ENCODE measurements around the gene CSNK1G1. TPM values are rescaled to one million over a fixed set of nuclear protein-coding genes. Genes with fewer than 3 reads are reported as not detected.

CSNK1G1 gene
- total RNA-seq, 1 experiment from 2014 or later, result 18.5 TPM

Small RNA genes within 50 kb of the gene (small RNA-seq; reads per million reads assigned to genes)
- 0 reads per million in 2 experiments for gene RF00554

Other genes starting within 250 kb of the CSNK1G1 start
- 3.7 and 5.0 TPM in 2 replicates for gene SNX22, start 204.4 kb downstream of the CSNK1G1 start, total RNA-seq (2014; rRNA removed; shearing (Covaris generic))
- gene PPIB, start 193.2 kb downstream of the CSNK1G1 start, total RNA-seq (2014; rRNA removed; shearing (Covaris generic)), result 1,210 and 1,292 TPM in 2 replicates
- gene PCLAF, start 25.3 kb upstream of the CSNK1G1 start, total RNA-seq (2014; rRNA removed; shearing (Covaris generic)), result 95.4 and 144 TPM in 2 replicates
- 12.9 and 13.5 TPM in 2 replicates for gene TRIP4, start 31.7 kb upstream of the CSNK1G1 start, total RNA-seq (2014; rRNA removed; shearing (Covaris generic))
- 12.9 and 15.1 TPM in 2 replicates for gene ZNF609, start 104.4 kb upstream of the CSNK1G1 start, total RNA-seq (2014; rRNA removed; shearing (Covaris generic))

Measured in SK-MEL-5 (cell line).